Immature natural killer cell (primary cell): ENCODE measurements around the gene TMC4. TPM values are rescaled to one million over a fixed set of nuclear protein-coding genes. Genes with fewer than 3 reads are reported as not detected.

Source experiments
- DNase-seq, 3 donors: peaks; one replicate each; pipeline ENCODE4 v3.0.0; 2022; ENCODE audit warnings: mixed read lengths in 1 of 3
- H3K27ac Mint-ChIP-seq, 6 donors: one replicate each; pipeline ENCODE4 v1.8.0; 2020; ENCODE audit warnings: mixed read lengths in 6 of 6, mild to moderate bottlenecking in 5 of 6, inconsistent platforms in 4 of 6, moderate library complexity in 3 of 6
- H3K27me3 Mint-ChIP-seq, 3 donors: one replicate each; pipeline ENCODE4 v1.8.0; 2020 to 2021; ENCODE audit warnings: low read depth in 3 of 3, mild to moderate bottlenecking in 3 of 3, mixed read lengths in 3 of 3, moderate library complexity in 3 of 3, inconsistent platforms in 1 of 3
- H3K36me3 Mint-ChIP-seq, 3 donors: one replicate each; pipeline ENCODE4 v1.8.0; 2020; ENCODE audit warnings: mixed read lengths in 3 of 3, inconsistent platforms in 2 of 3, mild to moderate bottlenecking in 2 of 3
- H3K4me1 Mint-ChIP-seq, 2 donors: one replicate each; pipeline ENCODE4 v1.8.0; 2020; ENCODE audit warnings: inconsistent platforms in 2 of 2, mild to moderate bottlenecking in 2 of 2, mixed read lengths in 2 of 2, moderate library complexity in 1 of 2
- H3K4me3 Mint-ChIP-seq, 5 donors: one replicate each; pipeline ENCODE4 v1.8.0; 2020; ENCODE audit warnings: mild to moderate bottlenecking in 5 of 5, mixed read lengths in 5 of 5, inconsistent platforms in 3 of 5, moderate library complexity in 3 of 5
- H3K9me3 Mint-ChIP-seq, 6 donors: one replicate each; pipeline ENCODE4 v1.8.0; 2020; ENCODE audit warnings: mild to moderate bottlenecking in 6 of 6, mixed read lengths in 6 of 6, inconsistent platforms in 4 of 6, moderate library complexity in 3 of 6
- polyA plus RNA-seq, 3 donors: library from polyadenylated mRNA; unstranded; fragments of 300-500 nt; fragmentation: Illumina TruSeq; gene quantifications; one replicate each; pipeline ENCODE4 v1.2.3, GENCODE V29; 2021

The TMC4 gene
- polyA plus RNA-seq, 3 donors from 2014 or later = 0.93 to 3.3 (median 1.5) TPM

DNA sequence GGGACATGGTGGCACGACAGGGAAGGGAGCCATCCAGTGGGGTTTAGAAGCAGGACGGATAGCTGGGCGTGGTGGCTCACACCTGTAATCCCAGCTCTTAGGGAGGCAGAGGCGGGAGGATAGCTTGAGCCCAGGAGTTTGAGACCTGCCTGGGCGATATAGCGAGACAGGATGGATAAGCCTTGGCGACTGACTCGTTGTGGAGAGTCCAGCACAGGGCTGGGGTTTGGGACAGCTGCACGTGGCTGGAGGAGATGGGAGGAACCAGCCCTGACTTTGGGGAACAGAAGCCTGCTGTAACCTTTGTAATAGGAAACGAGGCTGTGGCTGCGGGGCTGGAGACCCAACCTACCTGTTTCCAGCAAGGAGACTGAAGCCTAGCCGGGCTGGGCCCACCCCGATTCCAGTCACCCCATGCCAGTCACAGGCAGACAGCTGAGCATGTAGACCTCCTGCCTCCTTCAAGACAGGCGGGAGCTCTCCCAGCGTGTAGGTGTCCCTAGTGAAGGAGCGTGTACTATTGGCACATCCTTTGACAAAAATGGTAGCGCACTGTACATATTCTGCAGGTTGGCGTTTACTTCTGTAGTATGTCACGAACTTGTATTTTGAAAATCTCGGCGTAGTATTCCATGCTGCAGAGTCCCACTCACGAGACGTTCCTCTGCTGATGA lies 21.5 kb downstream of the TMC4 start:
- Mint-ChIP-seq H3K4me3 (no peak overlapping the region), H3K9me3 (no peaks in the 10 kb centered on the region), H3K27ac (peak overlapping the region in 2 of 6 donors; percentile 40 to 88), H3K36me3 (peaks cover 3 to 33% (median 9%) of the 10 kb centered on the region in 3 donors), H3K4me1 (peaks cover 0 to 8% of the 10 kb centered on the region in 2 donors), H3K27me3 (peaks cover 2 to 6% (median 2%) of the 10 kb centered on the region in 3 donors)
- DNase-seq = no peak

DNA sequence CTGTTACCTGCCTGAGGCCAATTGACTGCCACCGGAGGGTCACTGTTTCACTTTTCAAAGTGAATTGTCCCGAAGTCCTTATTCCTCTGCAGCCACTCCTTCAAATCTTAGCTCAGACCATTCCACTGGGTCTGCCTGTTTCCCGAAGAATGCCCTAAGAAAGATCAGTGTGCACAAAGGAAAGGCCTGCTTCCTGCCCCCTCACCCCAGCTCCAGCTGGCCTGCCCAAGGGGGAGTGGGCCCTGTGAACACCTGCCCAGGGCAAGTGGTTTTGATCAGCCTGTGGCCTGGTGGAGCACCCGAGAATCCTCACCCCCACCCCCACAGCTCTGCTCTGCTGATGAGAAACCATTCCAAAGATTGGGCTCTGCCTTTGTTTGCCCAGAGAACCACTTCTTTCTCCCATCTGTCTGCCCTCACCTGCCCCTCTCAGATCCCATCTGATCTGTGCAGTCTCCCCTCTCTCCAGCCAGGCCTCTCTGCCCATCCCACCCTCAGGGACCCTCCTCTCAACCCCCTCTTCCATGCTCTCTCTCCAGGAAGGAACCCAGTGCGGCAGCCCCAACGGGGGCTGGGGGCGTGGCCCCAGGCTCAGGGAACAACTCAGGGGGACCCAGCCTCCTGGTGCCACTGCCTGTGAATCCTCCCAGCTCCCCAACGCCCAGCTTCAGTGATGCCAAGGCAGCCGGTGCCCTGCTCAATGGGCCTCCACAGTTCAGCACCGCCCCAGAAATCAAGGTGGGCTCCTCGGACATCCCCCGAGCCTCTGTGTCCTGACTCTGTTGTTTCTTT lies 23.7 kb downstream of the TMC4 start:
- peaks cover 0 to 3% of the 10 kb centered on the region in 2 donors for H3K4me1 Mint-ChIP-seq
- peak overlapping the region in 2 of 6 donors; percentile 19 to 23 for H3K27ac Mint-ChIP-seq
- no peaks in the 10 kb centered on the region for H3K9me3 Mint-ChIP-seq
- no peak overlapping the region for H3K4me3 Mint-ChIP-seq
- peaks cover 6 to 31% (median 10%) of the 10 kb centered on the region in 3 donors for H3K36me3 Mint-ChIP-seq
- DNase-seq = no peak
- peaks cover 2 to 6% (median 3%) of the 10 kb centered on the region in 3 donors for H3K27me3 Mint-ChIP-seq

DNA sequence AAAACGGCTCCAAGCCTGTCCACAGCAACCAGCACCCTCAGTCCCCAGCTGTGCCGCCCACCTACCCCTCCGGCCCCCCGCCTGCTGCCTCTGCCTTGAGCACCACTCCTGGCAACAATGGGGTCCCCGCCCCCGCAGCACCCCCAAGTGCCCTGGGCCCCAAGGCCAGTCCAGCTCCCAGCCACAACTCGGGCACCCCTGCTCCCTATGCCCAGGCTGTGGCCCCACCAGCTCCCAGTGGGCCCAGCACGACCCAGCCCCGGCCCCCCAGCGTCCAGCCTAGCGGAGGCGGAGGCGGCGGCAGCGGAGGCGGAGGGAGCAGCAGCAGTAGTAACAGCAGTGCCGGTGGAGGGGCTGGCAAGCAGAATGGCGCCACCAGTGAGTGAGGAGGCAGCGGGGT lies 24.8 kb downstream of the TMC4 start:
- peaks cover under 1 to 7% (median 1%) of the 10 kb centered on the region in 3 donors for H3K27me3 Mint-ChIP-seq
- peaks cover 0 to 2% of the 10 kb centered on the region in 2 donors for H3K4me1 Mint-ChIP-seq
- no peak for DNase-seq
- no peak overlapping the region for H3K4me3 Mint-ChIP-seq
- no peaks in the 10 kb centered on the region for H3K9me3 Mint-ChIP-seq
- H3K27ac Mint-ChIP-seq = no peak overlapping the region
- peaks cover 11 to 37% (median 18%) of the 10 kb centered on the region in 3 donors for H3K36me3 Mint-ChIP-seq

DNA sequence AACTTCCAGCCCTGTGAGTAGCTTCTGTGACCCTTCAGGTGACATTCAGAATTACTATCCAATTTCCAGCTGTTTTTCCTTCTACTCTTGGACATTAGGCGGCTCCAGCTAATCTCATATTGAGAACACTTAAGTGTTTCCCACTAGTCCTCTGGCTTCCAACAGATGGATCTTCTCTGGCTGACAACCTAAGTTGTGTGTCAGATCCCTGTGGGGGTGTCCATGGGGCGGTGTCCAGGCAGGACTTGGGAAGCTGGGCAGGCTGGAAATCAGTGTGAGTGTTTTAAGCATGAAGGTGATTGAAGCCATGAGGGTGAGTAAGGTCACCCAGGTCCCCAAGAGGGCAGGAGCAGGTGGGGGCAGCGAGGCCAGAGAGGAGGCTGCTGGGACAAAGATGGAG lies 25.3 kb downstream of the TMC4 start:
- H3K36me3 Mint-ChIP-seq = peaks cover 11 to 41% (median 18%) of the 10 kb centered on the region in 3 donors

DNA sequence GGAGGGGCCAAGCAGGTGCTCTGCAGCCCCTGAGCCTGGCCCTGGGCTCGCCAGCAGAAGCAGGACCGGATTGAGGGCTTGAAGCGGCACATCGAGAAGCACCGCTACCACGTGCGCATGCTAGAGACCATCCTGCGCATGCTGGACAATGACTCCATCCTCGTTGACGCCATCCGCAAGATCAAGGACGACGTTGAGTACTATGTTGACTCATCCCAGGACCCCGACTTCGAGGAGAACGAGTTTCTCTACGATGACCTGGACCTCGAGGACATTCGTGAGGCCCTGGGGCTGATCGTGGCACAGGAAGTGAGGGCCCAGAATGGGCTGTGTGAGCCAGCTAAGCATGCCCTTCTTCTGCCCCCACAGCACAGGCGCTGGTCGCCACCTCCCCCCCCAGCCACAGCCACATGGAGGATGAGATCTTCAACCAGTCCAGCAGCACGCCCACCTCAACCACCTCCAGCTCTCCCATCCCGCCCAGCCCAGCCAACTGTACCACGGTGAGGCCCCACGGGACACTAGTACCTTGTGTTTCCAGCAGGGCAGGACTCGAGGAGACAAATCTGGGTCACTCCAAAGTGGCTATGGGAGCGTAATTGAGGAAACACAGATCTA lies 27.3 kb downstream of the TMC4 start:
- H3K4me3 Mint-ChIP-seq = no peak overlapping the region
- H3K27me3 Mint-ChIP-seq = peaks cover 0 to 9% (median 0%) of the 10 kb centered on the region in 3 donors
- H3K27ac Mint-ChIP-seq = no peak overlapping the region
- peaks cover 11 to 37% (median 18%) of the 10 kb centered on the region in 3 donors for H3K36me3 Mint-ChIP-seq
- DNase-seq = no peak
- H3K4me1 Mint-ChIP-seq = peaks cover 8 to 20% of the 10 kb centered on the region in 2 donors
- H3K9me3 Mint-ChIP-seq = no peaks in the 10 kb centered on the region

More for the DNA sequence above, 25.3 kb downstream of the TMC4 start:
- Mint-ChIP-seq H3K4me3 (no peak overlapping the region), H3K27me3 (peaks cover 0 to 6% (median 0%) of the 10 kb centered on the region in 3 donors), H3K27ac (peak overlapping the region in 1 of 6 donors; percentile 17), H3K4me1 (peaks cover 0 to 2% of the 10 kb centered on the region in 2 donors), H3K9me3 (no peaks in the 10 kb centered on the region)
- no peak for DNase-seq

DNA sequence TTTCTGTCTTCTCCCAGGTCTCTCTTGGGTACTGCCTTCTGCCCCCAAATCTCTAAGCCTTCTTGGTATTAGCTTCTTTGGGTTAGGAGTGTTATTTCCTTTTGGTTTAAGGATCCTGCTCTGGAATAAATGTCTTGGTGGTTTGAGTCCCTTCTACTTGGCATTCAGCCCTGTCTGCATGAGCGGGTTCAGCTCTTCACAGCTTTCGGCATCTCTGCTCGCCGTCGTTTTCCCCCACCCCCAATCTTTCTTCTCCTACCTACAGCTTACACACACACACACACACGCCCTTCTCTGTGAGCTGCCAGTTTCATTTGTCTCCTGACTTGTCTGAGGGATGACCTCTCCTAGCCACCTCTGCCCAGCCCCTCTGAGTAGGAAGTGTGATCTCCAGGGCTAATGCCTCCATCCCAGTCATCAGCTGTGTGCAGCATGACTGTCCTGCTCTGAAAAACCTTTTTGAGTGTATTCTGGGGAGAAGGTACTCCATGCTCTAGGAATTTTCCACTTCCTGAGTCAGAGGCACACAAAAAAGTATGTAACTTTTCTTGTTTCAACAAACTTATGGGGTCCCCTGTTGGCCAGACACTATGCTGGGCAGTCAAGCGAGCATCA lies 30.7 kb downstream of the TMC4 start:
- Mint-ChIP-seq H3K4me3 (peak overlapping the region in 1 of 5 donors; percentile 12), H3K4me1 (peaks cover 29 to 43% of the 10 kb centered on the region in 2 donors), H3K9me3 (no peaks in the 10 kb centered on the region), H3K27me3 (peaks cover 4 to 13% (median 8%) of the 10 kb centered on the region in 3 donors), H3K36me3 (peaks cover 9 to 32% (median 18%) of the 10 kb centered on the region in 3 donors), H3K27ac (peak overlapping the region in 3 of 6 donors; percentile 0 to 78 (median 2))
- DNase-seq = no peak

DNA sequence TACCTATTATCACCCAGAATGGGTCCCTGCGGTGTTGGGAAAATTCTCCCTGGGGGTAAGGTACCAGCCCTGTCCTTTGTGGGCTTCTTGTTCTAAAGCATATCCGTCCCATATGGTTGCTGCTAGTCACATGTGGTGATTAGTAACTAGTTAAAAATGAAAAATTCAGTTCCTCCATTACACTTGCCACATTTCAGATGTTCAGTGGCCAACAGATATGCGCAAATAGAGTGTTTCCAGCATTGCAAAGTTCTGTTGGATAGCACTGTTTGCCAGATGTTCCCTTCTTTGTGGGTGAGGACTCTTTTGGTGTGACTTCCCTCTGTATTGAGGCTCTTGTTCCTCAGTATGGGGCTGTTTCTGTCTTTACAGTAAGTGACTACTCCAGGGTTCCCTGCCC lies 31.6 kb downstream of the TMC4 start:
- peaks cover 34 to 49% of the 10 kb centered on the region in 2 donors for H3K4me1 Mint-ChIP-seq
- peaks cover 9 to 25% (median 18%) of the 10 kb centered on the region in 3 donors for H3K36me3 Mint-ChIP-seq
- peak overlapping the region in 2 of 6 donors; percentile 35 to 56 for H3K27ac Mint-ChIP-seq
- no peaks in the 10 kb centered on the region for H3K9me3 Mint-ChIP-seq
- DNase-seq = no peak
- peak overlapping the region in 1 of 5 donors; percentile 35 for H3K4me3 Mint-ChIP-seq
- H3K27me3 Mint-ChIP-seq = peaks cover 8 to 19% (median 10%) of the 10 kb centered on the region in 3 donors

DNA sequence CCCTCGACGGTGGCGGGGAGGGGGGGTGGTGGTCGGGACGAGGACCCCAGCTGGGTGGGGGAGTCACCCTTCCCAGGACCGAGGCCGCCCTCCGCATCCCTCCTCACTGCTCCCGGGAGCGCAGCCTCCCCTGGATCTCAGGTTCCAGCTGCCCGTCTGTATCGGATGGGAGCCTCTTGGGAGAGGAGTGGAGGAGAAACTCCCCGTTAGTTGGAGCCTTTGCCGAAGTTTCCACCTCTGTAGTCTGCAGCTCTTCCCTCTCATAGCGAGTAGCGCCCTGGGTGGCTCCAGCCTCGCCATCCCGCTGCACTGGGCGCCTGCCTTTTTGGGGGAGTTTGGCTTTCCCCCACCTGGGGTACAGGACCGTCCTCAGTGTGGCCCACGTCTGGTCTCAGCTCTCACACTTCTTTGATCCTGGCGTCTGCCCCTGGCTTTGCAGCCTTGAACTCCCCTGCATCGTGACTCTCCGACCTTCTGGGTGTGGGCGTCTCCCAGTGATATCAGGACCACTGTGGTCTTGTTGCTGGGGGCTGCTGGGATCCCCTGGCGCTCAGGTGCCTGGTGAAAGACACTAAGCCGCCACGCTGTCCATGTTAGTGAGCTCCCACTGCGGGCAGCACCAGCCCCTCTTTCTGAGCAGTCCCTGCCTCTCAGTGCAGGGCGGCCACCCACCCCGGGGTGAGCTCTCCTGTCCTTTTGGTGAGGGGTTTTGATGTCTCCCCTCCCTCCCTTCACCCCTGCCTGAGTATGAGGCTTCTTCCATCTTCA lies 34.3 kb downstream of the TMC4 start:
- peaks cover under 1 to 9% (median 3%) of the 10 kb centered on the region in 3 donors for H3K36me3 Mint-ChIP-seq
- H3K4me1 Mint-ChIP-seq = peaks cover 42 to 55% of the 10 kb centered on the region in 2 donors
- peak in 1 of 3 donors; percentile 14 for DNase-seq
- H3K27me3 Mint-ChIP-seq = peaks cover 10 to 20% (median 12%) of the 10 kb centered on the region in 3 donors
- peak overlapping the region; percentile 67 to 92 (median 89) for H3K27ac Mint-ChIP-seq
- H3K9me3 Mint-ChIP-seq = no peaks in the 10 kb centered on the region
- peak overlapping the region; percentile 81 to 91 (median 87) for H3K4me3 Mint-ChIP-seq

DNA sequence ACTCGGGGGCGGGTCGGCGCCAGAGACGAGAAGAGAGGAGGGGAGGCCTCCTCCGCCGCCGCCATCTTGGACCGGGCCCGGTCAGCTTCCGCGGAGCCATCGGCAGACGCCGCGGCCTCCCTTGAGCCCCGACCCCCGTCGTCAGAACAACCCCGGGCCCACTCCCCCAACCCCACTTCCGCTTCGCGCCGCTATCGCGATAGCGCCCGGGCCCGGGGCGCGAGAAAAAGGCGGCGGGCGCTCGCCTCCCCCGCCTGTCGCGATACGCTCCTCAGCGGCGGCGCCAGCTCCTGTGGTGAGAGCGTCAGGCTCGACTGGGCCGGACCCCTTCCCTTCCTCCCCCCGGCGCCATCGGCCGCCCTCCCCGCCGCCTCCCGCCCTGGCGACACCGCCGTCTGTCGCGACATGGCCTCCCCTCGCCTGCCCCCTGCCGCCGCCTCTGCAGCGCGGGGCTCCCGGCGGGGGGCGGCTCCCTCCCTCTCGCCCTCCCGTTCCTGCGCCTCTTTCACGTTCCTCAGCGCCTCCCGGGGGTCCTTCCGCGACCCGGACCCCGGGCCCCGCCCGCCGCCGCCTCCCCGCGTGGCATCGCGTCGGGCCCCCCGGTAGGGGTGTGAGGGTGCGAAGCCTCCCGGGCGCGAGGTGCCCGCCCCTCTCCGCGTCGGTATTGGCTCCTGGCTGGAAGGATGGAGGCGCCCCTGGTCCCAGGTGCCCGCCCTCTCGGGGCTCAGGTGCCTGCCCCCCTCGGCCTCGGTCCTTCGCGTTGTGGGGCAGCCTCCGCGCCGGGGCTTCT lies 35.1 kb downstream of the TMC4 start, which contains the start of gene CNOT3:
CNOT3 (plus strand) TSS at position 64 of the 790 bp plus-strand sequence. CDS start 5,217 bp downstream, outside the sequence.
- Mint-ChIP-seq H3K9me3 (no peaks in the 10 kb centered on the region), H3K27me3 (peaks cover 10 to 18% (median 14%) of the 10 kb centered on the region in 3 donors), H3K36me3 (peaks cover 0 to 2% (median 0%) of the 10 kb centered on the region in 3 donors), H3K27ac (peak within 1 kb of the TSS; percentile 86 to 93 (median 92)), H3K4me1 (peaks cover 42 to 55% of the 10 kb centered on the region in 2 donors), H3K4me3 (peak within 1 kb of the TSS; percentile 87 to 94 (median 90))
- peak; percentile 37 to 54 (median 46) for DNase-seq

DNA sequence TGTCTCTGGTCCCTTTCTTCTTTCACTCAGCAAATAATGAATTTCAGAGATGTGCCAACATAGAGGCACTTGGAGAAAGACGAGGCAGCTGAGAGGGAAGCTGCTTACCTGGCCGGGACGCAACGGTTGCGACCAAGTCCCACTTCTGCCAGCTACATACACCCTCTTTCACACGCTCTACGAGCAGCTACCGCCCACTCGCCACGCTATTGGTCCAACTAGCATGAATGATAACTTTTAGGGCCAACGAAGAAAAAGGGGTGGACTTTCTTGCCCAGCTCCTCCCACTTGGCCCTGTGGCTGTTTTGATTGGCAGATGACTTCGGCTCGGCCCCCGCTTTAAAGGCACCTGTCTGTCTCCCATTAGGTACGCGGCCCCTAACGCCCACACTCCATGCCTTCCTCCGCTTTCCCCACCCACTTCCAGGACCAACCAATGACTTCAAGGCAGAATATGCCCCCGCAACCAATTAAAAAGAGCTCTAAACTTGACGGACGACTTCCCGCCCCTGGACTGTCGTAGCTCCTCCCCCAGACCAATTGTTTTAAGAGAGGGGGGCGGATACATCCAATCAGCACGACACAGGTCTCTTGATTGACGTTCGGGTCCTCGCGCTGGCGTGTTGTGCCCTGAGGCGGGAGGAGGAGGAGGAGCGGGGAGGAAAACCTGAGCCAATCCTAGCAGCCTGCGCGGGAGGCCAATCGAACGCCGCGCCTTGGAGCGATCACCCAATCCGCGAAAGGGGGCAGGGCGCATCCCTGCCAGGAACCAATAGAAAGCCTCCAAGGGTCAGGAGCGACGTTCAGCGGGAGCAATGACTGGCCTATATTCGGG lies 35.9 kb downstream of the TMC4 start:
- peak overlapping the region; percentile 71 to 93 (median 90) for H3K27ac Mint-ChIP-seq
- DNase-seq = peak; percentile 99 to 100 (median 100)
- H3K9me3 Mint-ChIP-seq = no peaks in the 10 kb centered on the region
- peak overlapping the region; percentile 85 to 94 (median 89) for H3K4me3 Mint-ChIP-seq
- peaks cover 40 to 49% of the 10 kb centered on the region in 2 donors for H3K4me1 Mint-ChIP-seq
- H3K27me3 Mint-ChIP-seq = peaks cover 10 to 20% (median 14%) of the 10 kb centered on the region in 3 donors
- no peaks in the 10 kb centered on the region for H3K36me3 Mint-ChIP-seq
